Epidermal melanocyte (primary cell): Measurements from ENCODE around the gene IFIT3.

Source experiments
- DNase-seq: peaks from one replicate; pipeline ENCODE4 v3.0.0; 2011; ENCODE audit warnings: low spot score; ENCODE audit not compliant: insufficient read length

IFIT3 gene

GRCh38 chr10:89355394-89355931, 27.7 kb downstream of the IFIT3 start:
- no peak for DNase-seq

- DNase-seq, result no peak
Observed at GRCh38 chr10:89357096-89357495, 29.3 kb downstream of the IFIT3 start.

GRCh38 chr10:89357975-89358374, 30.2 kb downstream of the IFIT3 start:
- DNase-seq, result no peak

- DNase-seq, result no peak
Observed at GRCh38 chr10:89360157-89360556, 32.4 kb downstream of the IFIT3 start.

- DNase-seq, result no peak
Observed at GRCh38 chr10:89362929-89363328, 35.1 kb downstream of the IFIT3 start.

GRCh38 chr10:89363729-89364442, 36.1 kb downstream of the IFIT3 start:
- DNase-seq, result no peak

GRCh38 chr10:89364531-89364930, 36.7 kb downstream of the IFIT3 start:
- DNase-seq, result no peak

- DNase-seq, result no peak
Observed at GRCh38 chr10:89367529-89367928, 39.7 kb downstream of the IFIT3 start.

GRCh38 chr10:89368129-89368528, 40.3 kb downstream of the IFIT3 start:
- DNase-seq, result no peak

- DNase-seq, result peak; percentile 28
Observed at GRCh38 chr10:89369156-89370105, 41.6 kb downstream of the IFIT3 start.

- no peak for DNase-seq
Observed at GRCh38 chr10:89371079-89371478, 43.3 kb downstream of the IFIT3 start.

GRCh38 chr10:89371987-89372386, 44.2 kb downstream of the IFIT3 start:
- DNase-seq, result no peak

- peak; percentile 52 for DNase-seq
Observed at GRCh38 chr10:89373916-89374711, 46.3 kb downstream of the IFIT3 start.

- DNase-seq, result no peak
Observed at GRCh38 chr10:89374713-89375141, 46.9 kb downstream of the IFIT3 start.

GRCh38 chr10:89377705-89378637, 50.2 kb downstream of the IFIT3 start, which contains the start of gene IFIT1B:
Gene IFIT1B, plus strand, starts transcription at chr10:89378056. Its CDS starts 80 bp downstream, at chr10:89378136.
- DNase-seq, result no peak

- DNase-seq, result no peak
Observed at GRCh38 chr10:89379103-89379502, 51.3 kb downstream of the IFIT3 start.

- no peak for DNase-seq
Observed at GRCh38 chr10:89382757-89383156, 55.0 kb downstream of the IFIT3 start.

- DNase-seq, result no peak
Observed at GRCh38 chr10:89384474-89385340, 56.9 kb downstream of the IFIT3 start.

GRCh38 chr10:89388806-89389205, 61.0 kb downstream of the IFIT3 start:
- no peak for DNase-seq
